Skeletal muscle cell (primary cell): ENCODE measurements around the gene LRRC7.

Experiments
- DNase-seq: peaks from one replicate; pipeline ENCODE4 v3.0.0-alpha.2; 2010; ENCODE audit warnings: low read depth
- H3K4me3 ChIP-seq: 2 replicates; pipeline ENCODE4 v1.5.1; 2011; ENCODE audit warnings: low read depth, mild to moderate bottlenecking, control low read depth, low read length, moderate library complexity

The LRRC7 gene

DNA sequence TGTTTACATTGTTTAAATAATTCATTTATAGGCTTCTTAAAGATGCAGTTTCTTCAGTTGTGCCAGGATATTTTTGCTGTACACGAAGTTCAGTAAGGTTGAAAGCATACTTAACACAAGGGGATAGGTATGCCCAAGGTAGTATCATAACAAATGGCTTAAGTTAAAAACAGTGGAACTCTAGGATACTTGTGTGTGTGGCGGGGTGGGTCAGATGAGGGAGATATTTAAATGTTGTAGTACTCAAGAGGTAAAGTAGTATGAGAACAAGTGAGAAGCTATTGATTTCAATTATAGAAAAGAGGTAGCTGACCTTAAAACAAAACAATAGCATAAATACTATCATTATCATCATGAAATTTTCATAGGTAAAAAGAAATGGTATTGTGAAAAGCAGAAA lies 6.2 kb downstream of the LRRC7 start:
- no peak for DNase-seq
- H3K4me3 ChIP-seq = no peak overlapping the region

DNA sequence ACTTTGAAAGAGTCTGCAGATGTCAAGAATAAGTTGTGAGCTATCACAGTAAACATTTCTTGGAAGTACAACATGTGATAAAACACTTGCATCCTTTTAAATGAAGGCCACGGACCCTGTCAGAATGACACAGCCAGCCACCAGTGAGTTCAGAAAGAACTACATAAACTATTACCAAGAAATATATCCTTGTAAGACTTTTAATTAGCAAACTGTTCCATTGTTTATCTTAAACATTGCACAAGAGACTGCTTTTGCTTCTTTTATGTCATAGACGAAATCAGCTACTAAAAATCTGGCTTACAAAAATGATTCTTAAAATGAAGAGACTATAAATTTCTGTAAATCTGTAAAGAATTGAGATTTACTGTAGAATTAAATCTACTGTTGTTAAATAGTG lies 17.9 kb downstream of the LRRC7 start:
- DNase-seq = no peak
- H3K4me3 ChIP-seq = no peak overlapping the region

DNA sequence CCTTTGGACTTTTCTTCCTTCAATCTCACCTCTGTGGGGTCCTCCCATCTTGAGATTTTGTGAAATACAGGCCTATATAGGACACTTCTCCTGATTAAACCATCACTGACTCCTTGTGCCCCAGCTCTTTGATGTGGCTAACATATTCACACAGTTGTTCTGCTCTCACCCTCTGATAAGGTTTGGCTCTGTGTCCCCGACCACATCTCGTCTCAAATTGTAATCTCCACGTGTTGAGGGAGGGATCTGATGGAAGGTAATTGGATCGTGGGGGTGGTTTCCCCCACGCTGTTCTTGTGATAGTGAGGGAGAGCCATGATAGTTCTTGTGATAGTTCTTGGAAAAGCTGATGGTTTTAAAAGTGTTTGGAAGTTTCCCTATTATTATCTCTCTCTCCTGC lies 19.7 kb downstream of the LRRC7 start:
- DNase-seq = no peak
- no peak overlapping the region for H3K4me3 ChIP-seq

DNA sequence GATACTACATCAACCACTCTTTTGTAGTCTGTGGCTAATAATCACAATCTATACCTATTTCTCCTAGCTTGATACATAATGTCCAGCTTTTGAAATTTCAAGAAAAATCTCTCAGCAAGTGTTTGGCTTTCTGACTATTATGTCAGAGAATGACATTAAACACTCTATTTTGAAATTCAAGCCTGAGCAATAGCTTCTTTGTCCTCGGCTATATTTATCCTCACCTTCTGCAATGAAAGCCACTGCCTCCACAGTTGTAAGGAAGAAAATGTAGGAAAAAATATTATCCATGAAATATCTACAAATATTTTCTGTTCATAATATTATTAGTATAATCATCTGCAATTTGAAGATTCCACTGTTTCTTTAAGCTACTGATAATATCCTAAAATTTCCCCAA lies 22.1 kb downstream of the LRRC7 start:
- no peak for DNase-seq
- H3K4me3 ChIP-seq = no peak overlapping the region

DNA sequence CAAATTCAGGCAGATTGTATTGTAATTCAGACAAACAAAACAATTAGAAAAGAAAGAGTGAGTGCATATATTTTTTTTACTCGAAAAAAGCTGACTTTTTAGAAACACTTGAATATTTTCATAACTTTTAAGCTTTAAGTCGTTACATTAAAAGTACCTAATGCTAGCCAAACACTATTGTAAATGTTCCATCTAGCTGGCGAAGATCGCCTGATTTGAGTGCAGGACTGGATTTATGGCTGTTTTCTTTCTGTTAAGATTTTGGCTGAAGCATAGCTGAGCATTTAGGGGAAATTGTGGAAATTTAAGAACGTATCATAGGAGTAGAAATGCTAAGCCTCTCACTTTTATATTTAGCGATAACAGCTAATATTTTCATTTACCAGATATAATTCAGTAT lies 24.6 kb downstream of the LRRC7 start:
- no peak for DNase-seq

DNA sequence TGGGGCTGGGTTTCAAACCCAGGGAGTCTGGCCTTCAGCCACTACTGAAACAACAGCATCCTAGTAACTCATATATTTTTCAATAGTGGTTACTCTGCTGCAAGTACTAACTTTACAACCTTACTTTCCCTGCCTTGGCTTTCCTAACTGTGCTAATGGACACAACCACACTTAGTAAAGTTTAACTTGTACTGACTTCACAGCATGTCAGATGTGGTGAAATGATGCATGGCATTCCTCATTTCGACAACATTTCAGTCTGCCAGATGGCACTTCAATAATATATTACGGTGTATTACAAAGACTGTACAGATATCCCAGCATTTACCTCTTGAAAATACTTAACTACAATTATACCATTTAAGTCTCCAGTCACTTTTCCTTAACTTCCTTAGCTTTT lies 27.8 kb downstream of the LRRC7 start:
- no peak for DNase-seq
- H3K4me3 ChIP-seq = no peak overlapping the region

More for the DNA sequence above, 24.6 kb downstream of the LRRC7 start:
- no peak overlapping the region for H3K4me3 ChIP-seq

DNA sequence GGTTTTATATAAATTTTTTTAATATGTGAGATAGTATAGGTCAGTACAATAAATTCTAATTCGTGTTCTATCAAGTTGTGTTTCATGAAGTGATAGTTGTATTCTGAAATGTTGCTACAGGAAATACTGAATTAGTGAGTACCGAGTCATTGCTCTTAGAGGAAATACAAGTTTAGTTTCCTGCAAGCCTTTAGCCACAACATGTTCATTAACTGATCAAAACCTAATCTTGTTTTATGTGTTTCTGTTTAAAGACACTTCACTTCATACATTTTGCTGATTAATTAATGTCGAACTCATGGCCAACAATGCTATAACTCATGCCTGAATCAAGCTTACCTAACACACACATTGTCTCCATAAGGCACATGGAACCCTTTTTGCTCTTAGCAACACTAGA lies 43.6 kb downstream of the LRRC7 start:
- no peak for DNase-seq

DNA sequence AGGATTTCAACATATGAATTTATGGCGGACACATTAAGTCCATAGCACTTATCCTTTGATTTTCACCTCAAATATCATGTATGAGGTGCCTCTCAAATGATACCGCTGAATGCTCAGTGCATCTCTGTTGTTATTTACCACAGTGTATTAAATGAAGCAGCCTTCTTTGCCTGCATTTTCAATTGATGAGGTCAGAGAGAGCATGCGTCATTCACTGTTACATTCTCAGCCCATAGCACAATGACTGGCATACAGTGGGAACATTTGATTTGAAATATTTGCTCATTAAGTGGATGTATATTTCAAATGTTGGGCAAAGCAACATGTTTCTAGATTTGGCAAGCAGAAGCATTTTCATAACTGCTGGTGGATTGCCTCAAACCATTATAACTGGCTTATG lies 45.7 kb downstream of the LRRC7 start:
- no peak for DNase-seq
- H3K4me3 ChIP-seq = no peak overlapping the region

More for the DNA sequence above, 43.6 kb downstream of the LRRC7 start:
- no peak overlapping the region for H3K4me3 ChIP-seq

DNA sequence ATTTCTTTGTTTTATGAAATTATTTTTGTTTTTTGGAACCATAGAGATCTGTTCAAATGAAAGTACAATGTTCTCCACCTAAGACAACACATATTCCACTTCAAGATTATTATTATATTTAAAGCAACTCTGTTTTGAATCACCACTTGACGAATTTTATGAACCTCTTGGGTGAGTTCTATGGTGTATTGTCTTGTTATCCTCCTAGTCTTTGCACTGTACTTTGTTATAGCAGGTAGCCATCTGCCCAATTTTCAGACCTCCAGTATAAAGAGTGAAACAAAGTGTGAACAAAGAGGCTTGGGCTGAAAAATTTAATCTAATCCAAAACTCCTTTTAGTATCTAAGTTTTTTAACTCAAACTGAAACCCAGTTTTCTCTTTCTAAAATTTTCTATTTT lies 71.0 kb downstream of the LRRC7 start:
- no peak for DNase-seq
- no peak overlapping the region for H3K4me3 ChIP-seq

DNA sequence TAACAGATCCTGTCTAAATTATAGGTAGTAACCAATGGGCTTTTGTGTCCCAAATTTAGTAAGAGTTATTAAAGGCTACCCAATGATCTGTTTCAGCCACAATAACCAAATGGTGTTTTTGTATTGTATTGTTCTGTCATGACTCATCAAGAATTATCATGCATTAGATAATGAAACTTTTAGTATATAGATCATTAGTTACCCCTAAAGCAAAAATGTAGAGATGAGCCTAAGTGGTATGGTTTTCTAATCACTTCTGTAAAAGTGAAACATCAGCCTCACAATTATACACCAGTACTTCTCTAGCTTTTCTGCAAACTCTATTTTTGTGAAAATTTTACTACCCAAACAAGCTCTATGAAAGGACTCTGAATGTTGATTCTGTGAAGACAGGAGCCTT lies 71.4 kb downstream of the LRRC7 start:
- H3K4me3 ChIP-seq = no peak overlapping the region
- no peak for DNase-seq

DNA sequence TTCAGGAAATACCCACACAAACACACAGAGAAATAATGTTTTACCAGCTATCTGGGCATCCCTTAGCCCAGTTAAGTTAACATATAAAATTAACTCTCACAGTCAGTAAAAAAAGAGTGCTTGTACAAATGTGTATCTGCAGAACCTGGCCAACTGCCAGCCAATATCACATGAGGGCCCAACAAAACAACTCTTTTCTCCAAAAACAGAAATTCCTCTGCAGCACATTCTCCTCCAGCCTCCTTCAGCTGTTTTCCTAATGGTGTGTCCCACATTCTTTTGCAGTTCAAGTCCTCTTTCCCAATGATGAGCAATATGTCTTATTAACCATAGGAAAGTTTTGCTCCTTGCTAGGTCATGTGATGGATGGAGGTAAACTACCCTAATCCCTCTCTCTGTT lies 75.5 kb downstream of the LRRC7 start:
- H3K4me3 ChIP-seq = no peak overlapping the region
- no peak for DNase-seq

DNA sequence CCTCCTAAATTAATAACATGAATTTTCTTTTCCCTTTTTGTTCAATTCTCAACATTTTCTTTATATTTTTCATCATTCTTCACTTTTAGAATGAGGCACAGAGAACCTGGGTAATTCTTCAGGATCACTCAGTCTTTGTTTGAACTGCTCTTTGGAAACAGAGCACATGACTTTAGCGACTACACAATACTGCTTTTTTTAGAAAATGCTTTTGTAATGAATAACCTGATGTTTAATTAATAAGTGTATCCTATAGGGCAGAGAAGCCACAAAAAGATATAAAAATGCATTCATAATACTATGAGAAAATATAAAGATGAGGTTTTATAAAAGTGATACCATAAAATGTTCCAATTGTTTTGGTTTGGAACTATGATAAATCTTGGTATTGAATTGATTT lies 77.8 kb downstream of the LRRC7 start:
- no peak for DNase-seq
- no peak overlapping the region for H3K4me3 ChIP-seq

DNA sequence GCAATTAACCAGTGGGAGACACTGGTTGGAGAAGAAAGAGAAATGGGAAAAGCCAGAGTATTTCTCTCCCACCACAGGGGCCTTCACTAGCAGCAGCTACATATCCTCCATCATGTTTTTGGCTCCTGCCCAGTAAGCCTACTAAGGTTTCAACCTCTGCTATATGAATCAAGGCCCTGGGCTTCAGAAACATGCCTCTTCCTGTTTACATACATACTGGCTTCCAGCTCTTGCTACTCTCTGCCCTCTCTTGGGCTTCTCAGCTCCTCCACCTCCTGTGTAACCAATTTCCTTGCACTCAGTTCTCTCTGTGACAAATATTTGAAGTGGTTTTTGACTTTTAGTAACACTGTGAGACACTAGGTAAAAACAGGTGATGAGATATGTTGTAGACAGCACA lies 80.8 kb downstream of the LRRC7 start:
- H3K4me3 ChIP-seq = no peak overlapping the region
- peak; percentile 8 for DNase-seq

DNA sequence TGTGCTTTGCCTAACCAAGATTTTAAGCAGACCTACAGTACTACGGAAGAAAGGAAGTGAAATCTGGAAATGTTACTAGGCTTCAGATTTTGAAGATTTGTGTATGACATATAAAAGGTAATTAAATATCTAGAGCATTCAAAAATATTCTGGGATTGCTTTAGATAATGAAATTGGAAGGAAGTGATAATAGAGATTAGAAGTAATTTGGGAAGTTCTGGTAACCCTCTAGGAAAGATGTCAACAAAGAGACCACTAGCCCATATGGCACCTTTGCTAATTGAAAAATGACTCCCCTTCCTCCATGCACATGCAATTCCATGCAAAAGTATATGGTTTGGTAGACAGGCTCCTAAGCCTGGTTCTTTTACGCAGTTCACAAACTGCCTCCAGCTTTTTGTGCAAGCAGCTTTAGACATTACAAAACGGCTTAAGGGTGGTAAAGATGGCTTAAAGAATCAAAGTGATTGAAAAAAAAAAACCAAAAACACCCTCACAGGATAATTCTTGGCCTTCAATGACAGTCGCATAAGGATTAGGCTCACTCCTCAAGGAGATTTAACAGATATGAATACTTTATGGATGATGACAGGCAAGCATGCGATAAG lies 81.8 kb downstream of the LRRC7 start:
- no peak overlapping the region for H3K4me3 ChIP-seq
- DNase-seq = no peak

DNA sequence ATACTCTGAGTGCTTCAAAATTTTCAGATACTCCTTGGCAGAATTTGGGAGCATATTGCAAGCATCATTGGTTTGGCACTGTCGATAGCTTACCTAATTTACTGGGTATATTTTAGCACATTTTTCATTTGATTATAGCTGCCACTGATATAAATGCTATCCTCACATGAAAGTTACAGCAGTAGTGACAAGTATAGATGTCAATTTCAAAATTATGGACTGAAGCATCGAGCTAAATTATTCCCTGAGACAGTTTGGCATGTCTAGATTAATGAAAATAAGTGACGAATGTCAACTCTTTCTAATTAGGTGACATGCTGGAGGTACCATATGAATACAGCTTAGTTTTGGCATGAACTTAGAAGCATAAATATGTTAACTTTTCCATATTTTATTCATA lies 83.1 kb downstream of the LRRC7 start:
- DNase-seq = no peak
- no peak overlapping the region for H3K4me3 ChIP-seq

DNA sequence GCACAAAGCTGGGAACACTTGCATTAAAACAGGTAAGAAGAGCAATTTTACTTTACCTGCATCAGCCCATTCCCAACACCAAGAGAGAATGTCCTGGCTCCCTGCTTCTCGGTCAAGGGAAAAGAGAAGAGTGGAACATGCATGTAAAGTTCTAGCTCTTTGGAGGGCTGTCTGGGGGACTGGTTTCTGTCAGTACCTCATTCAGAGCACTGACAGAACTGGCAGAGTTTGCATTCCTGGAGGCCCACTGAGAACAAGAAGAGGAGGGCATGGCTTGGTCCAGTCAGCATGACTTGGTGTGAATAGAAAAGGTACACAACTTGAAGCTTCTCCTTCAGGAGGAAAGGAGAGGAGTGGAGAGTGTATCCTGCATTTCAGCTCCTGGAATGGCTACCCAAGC lies 83.9 kb downstream of the LRRC7 start:
- H3K4me3 ChIP-seq = no peak overlapping the region
- DNase-seq = no peak

DNA sequence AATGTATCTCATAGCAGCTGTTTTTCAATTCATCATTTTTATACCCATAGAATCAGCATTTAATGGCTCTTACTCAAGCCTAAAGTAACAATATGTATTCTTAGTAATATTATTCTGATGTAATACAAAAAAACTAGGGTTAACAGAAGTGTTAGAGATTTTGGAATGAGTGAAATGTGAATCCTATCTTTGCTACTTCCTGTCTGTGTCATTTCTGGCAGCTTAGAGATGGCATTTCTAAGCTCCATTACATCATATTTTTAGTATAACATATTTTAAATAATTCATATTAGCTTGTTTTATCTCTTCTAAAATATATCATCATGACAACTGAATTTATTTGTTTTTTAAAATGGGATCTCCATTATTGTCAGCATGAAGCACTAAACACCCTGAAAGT lies 90.2 kb downstream of the LRRC7 start:
- no peak overlapping the region for H3K4me3 ChIP-seq
- DNase-seq = no peak

DNA sequence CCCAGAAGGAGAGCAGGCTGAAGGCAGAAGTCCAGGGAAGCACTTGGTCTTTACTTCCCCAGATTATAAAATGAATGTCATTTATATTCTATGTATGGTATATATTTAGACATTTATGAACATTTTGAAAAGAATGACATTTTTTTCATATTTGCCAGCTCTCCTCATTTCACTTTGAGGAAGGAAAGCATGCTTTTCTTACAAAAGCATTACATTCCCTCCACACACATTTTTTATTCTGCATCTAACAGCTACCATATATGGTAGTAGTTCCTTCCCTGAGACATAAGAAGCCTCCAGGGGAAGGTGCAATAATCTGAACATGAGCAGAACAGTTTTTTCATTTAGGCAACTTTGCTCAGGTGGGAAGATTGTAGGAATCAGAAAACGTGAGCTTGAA lies 94.0 kb downstream of the LRRC7 start:
- H3K4me3 ChIP-seq = no peak overlapping the region
- no peak for DNase-seq

DNA sequence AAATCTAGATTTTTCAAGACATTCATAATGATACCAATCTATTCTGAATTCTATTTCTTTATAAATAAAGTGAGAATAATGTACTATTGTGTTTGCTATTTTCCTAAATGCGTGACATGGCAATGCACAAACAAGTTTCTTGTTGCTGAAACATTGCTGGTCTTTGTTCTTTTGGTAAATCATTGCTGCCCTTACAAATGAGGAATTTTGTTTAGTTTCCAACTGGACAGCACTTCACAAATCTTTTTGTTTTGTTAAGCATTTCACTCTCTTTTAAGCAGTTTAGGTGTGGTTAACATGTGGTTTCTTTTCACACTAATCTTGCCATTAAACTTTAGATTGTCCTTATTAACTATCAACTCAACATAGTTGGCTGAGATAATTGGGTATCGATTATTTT lies 94.6 kb downstream of the LRRC7 start:
- H3K4me3 ChIP-seq = no peak overlapping the region
- DNase-seq = no peak

DNA sequence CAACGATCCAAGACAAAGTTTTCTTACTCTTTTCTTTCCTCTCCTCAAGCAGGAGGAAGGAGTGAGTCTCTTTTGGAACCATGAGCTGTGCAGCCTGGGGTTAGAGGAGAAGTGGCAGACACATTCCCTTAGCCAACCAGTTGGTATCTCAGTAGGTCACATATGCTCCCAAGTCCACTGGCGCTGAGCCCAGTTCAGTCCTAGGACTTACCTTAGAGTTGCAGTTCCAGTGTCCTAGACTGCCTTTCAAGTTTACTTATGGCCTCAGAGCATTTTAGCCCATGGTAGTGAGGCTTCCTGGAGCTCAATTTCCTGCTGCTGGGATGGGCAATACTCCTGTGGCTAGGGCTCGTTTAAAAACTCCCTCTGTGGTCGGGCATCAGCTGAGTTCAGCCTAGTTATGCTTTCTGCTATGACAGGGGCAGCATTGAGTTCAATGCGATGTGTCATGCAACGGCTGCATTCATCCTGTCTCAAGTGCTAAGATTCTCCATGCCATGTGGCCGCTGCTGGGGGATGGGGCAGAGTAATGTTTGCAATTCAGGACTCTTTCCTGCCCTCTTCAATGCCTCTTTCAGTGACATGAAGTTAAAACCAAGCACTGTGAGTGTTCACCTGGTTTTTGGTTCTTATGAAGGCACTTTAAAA lies 103.8 kb downstream of the LRRC7 start:
- no peak for DNase-seq
- no peak overlapping the region for H3K4me3 ChIP-seq

DNA sequence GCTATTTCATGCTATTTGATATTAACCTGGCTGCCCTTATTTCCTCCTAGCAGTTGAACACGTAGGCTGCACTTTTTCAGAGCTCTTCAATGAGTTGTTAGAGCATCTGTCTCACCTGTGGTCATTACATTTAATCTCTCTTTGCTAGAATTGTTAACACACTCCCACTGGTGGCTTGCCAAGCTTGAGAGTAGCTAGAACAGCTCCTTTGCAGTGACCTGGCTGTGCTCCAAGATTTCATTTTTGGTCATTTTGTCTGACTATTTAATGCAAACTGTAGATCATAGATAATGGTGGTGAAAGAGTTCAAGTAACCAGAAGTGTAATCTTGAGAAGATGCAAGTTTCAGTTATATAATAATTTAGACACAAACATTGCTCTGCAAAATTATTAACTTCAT lies 105.6 kb downstream of the LRRC7 start:
- no peak for DNase-seq
- no peak overlapping the region for H3K4me3 ChIP-seq

DNA sequence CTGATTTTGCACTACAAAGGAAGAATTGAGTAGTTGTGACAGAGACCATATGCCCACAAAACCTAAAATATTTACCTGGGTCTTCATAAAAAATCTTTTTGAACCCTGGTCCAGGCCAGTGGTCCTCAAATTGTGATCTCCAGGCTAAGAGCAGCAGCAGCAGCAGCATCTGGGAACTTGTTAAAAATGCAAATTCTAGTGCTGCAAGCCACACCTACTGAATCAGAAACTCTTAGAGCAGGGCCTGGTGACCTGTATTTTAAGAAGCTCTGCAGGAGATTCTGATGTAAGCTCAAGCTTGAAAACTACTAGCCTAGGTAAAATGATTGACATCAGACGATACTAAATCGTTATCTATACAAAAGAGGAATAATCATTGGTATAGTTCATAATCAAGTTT lies 112.2 kb downstream of the LRRC7 start:
- H3K4me3 ChIP-seq = no peak overlapping the region

More for the DNA sequence above, 112.2 kb downstream of the LRRC7 start:
- no peak for DNase-seq
